ENCODE data around the gene NCK1. TPM values are rescaled to one million over a fixed set of nuclear protein-coding genes. Genes with fewer than 3 reads are reported as not detected.

NCK1 gene
- total and polyA plus RNA-seq, 9 of the 15 experiments (the other 6 are each of a cell fraction or from before 2014, with no cell fraction given), result 17.3 to 30.5 (median 25.0) TPM

DNA sequence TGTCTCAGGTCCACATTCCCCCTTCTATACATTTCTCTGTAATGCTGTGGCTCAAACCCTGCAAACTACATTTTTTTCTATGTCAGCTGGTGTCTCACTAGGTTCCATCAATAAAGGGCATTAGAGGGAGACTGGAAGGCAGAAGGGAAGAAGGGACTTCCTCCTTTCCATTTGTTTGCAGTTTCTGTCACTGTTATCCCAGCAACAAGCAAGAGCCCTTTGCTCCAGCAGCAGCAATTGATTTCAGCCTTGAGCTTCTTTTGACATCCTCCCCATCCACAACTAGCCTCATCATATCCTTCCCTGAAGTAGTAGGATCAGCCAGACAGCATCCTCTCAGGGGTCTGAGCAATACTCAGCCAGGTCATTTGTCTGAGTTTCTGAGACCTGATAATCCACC lies 5.3 kb upstream of the NCK1 start:
- POLR2A ChIA-PET, result no interaction called here
- in situ Hi-C loops (cut with MboI), result no loop called here

DNA sequence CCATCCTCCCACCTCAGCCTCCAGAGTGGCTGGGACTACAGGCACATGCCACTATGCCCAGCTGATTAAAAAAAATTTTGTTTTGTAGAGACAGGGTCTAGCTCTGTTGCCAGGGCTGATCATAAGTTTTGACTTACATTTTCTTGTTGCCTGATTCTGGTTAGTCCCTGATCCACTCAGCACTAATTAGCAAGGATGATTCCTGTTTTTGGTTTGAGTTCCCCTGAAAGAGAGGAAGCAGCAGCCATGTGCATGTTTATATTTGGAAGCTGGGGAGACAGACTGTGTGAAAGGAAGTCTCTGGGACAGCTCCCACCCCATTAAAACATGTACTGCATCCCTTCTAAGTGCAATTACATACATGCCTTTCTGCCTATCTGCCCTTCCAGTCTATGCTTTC lies 3.6 kb upstream of the NCK1 start:
- POLR2A ChIA-PET, result interaction anchor here (0.7 kb wide), 1 partner anchor 174 kb away, joined by 3 read pairs; no protein-coding TSS in a partner anchor
- CTCF ChIA-PET (ENCODE audit: low intra/inter-chr PET ratio), result no interaction called here
- Histone ChIP-seq H3K9ac (ENCODE audit: insufficient read depth in 1 of 2, low read depth in 2 of 2, low read length in 2 of 2) (no peak overlapping the region), H3K36me3 (ENCODE audit: control insufficient read depth, insufficient read depth, low read length) (peaks cover 6% of the 10 kb centered on the region; the same call in 2 of the 3 replicates), H2AFZ (ENCODE audit: low read depth, low read length) (no peak overlapping the region), H4K20me1 (replicated peaks; ENCODE audit: control insufficient read depth, insufficient read depth, low read length) (no peaks in the 10 kb centered on the region; the same call in 1 of the 2 replicates), H3K79me2 (ENCODE audit: control insufficient read depth, insufficient read depth, low read length) (peaks cover 78% of the 10 kb centered on the region), H3K4me3 (no peak overlapping the region), H3K4me1 (replicated peaks in 1 of 2; ENCODE audit: control insufficient read depth in 2 of 2, insufficient read depth in 2 of 2, low read length in 2 of 2) (peaks cover 6 to 8% of the 10 kb centered on the region in 2 experiments; a peak in 4 of 5 replicates), H3K27me3 (ENCODE audit: control insufficient read depth in 2 of 2, insufficient read depth in 2 of 2, low read length in 2 of 2) (no peaks in the 10 kb centered on the region), H3K9me1 (ENCODE audit: control insufficient read depth, insufficient read depth, low read length) (no peaks in the 10 kb centered on the region), H3K4me2 (ENCODE audit: insufficient read depth, low read length) (no peak overlapping the region), H3K27ac (ENCODE audit: extremely low read depth, low read depth, low read length) (no peak overlapping the region), H3K9me3 (replicated peaks; ENCODE audit: control insufficient read depth, insufficient read depth, low read depth, low read length) (no peaks in the 10 kb centered on the region)
- TF ChIP-seq TCF7 (IDR thresholded peaks at IDR 0.05; ENCODE audit: borderline replicate concordance), result no peak
- in situ Hi-C loops (cut with MboI) (no loop called here), intact Hi-C loops (cut with micrococcal nuclease) (no loop called here)
- ATAC-seq (no peak), DNase-seq (ENCODE audit: extremely low read depth in 1 of 4, low spot score in 3 of 4) (no peak), FAIRE-seq (no peak)
- BruUV-seq (replicated peaks), result no TSS peak

More for the DNA sequence above, 5.3 kb upstream of the NCK1 start:
- H3K4me3 ChIP-seq, result no peak overlapping the region
- no peak overlapping the region for H3K9ac ChIP-seq (ENCODE audit: insufficient read depth in 1 of 2, low read depth in 2 of 2, low read length in 2 of 2)
- H3K27me3 ChIP-seq (ENCODE audit: control insufficient read depth in 2 of 2, insufficient read depth in 2 of 2, low read length in 2 of 2), result no peaks in the 10 kb centered on the region
- no TSS peak for BruUV-seq (replicated peaks)
- CTCF ChIA-PET (ENCODE audit: low intra/inter-chr PET ratio), result no interaction called here
- no peak overlapping the region for H3K4me2 ChIP-seq (ENCODE audit: insufficient read depth, low read length)
- H3K4me1 ChIP-seq (replicated peaks in 1 of 2; ENCODE audit: control insufficient read depth in 2 of 2, insufficient read depth in 2 of 2, low read length in 2 of 2), result peaks cover 0 to 8% of the 10 kb centered on the region in 2 experiments; a peak in 3 of 5 replicates
- DNase-seq (ENCODE audit: extremely low read depth in 1 of 4, low spot score in 3 of 4) (no peak), ATAC-seq (no peak), FAIRE-seq (no peak)
- no peaks in the 10 kb centered on the region for H3K9me1 ChIP-seq (ENCODE audit: control insufficient read depth, insufficient read depth, low read length)
- H4K20me1 ChIP-seq (replicated peaks; ENCODE audit: control insufficient read depth, insufficient read depth, low read length), result no peaks in the 10 kb centered on the region
- TF ChIP-seq SPI1 (IDR thresholded peaks at IDR 0.05; ENCODE audit: borderline replicate concordance, low read depth, low read length) (peak; percentile 16; the same call in 1 of the 2 replicates), ZNF253 (CRISPR knock-in tag; conservative IDR thresholded peaks at IDR 0.05) (no peak)
- H2AFZ ChIP-seq (ENCODE audit: low read depth, low read length), result no peak overlapping the region
- peaks cover 63% of the 10 kb centered on the region for H3K79me2 ChIP-seq (ENCODE audit: control insufficient read depth, insufficient read depth, low read length)
- no peaks in the 10 kb centered on the region for H3K9me3 ChIP-seq (replicated peaks; ENCODE audit: control insufficient read depth, insufficient read depth, low read depth, low read length)
- intact Hi-C loops (cut with micrococcal nuclease), result no loop called here
- H3K27ac ChIP-seq (ENCODE audit: extremely low read depth, low read depth, low read length), result no peak overlapping the region
- peaks cover 6% of the 10 kb centered on the region; the same call in 2 of the 3 replicates for H3K36me3 ChIP-seq (ENCODE audit: control insufficient read depth, insufficient read depth, low read length)
